Raji (cell line): Measurements from ENCODE around the gene SPTLC3.

Source experiments
- POLR2A ChIP-seq: IDR thresholded peaks from 2 replicates; pipeline ENCODE4 v1.6.1; 2011; ENCODE audit warnings: low read depth, low read length, control low read depth; ENCODE audit not compliant: insufficient read depth

The SPTLC3 gene

DNA sequence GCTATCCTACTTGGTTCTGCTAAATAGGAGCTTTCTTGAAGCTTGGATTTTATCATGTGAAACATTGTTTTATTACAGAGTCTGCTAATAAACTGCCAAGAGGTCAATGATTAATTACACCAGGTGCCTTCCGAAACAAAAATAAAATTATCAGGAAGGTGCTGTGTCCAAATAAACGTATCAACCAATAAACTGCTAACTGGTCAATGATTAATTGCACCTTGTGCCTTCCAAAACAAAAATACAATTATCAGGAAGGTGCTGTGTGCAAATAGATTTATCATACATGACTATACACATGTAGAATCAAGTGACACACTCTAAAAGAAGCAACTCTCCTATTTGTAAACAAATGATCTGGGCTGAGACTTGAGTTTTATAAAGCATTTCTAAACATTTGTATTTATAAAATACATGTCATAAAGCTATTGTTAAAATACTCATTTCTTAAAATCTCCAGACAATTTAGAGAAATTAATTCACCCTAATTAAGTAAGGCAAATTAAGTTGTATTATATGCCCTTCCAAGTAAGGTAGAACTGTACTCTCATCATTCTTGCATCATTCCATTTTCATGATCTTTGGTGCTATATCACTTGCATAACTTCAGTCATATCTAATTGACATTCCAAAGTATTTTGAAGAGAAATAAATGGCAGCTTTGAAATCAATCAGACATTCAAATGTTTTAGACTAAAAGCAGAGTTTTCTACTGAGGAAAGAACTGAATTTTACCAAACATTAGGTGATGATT lies 26.8 kb downstream of the SPTLC3 start:
- TF ChIP-seq POLR2A = no peak

DNA sequence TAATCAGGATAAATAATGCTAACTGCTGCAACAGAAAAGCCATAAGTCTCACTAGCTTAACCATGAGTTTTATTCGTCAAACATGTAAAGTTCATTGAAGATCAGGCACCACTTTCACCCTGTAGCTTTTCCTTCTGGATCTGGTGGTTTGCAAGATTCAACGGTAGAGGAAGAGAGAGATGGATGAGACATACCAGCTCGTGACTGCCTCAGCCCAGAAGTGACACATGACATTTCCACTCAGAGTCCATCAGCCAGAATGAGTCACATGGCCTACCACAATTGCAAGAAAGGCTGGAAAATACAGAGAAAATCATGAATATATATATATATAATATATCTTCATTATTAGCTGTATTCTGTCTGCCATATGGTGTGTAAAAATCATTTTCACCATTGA lies 29.0 kb downstream of the SPTLC3 start:
- no peak for TF ChIP-seq POLR2A

DNA sequence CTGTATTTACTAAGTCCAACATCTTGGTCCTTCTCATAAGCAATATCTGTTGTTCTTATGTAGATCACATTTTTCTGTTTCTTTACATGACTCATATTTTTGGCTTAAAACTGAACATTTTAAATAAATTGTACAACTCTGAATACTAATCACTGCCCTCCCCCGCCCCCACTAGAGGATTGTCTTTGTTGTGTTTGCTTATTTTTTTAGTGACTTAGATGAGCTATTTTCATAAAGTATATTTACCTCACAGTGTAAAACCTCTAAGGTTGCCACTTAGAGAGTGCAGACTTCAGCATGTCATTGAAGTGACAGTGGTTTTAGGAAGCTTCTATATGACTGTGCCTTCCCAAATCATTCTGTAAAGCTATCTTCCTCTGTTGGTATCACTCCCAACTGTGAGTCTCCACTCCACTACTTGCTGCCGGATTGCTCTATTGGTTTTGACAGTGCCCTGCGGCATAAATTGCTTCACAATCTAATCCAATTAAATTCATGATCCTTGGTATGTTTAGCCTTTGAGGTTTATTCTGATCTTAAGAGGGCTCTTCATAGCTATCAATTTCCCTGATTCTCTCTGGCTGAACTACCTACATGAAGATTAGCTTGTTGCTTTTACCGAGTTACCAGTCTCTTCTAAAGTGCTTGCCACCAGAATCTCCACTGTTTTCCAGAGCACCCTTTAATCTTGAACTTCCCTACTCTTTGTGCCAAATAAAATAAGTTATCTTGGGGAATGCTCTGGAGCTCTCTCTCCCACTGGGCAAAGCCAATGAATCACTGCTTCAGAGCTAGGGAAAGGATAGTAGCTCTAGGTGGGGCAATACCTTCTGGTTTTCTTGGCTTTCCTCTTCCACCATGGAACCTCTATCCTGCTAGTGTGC lies 33.0 kb downstream of the SPTLC3 start:
- no peak for TF ChIP-seq POLR2A

DNA sequence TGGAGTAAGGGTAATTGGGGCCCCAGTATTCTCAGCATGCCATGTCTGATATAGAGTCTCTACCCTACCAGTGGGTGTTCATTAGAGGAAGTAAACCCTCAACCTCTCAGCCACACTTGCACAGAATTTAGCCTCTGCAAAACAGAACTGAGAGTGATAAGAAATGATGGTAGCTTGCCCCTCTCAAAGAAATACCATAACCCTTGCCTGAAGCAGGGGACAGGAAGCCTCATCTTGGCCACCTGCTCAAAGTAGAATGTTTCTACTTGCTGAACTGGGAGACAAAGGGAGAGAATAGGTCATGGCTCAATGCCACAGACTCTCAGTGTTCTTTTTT lies 33.7 kb downstream of the SPTLC3 start:
- no peak for TF ChIP-seq POLR2A

DNA sequence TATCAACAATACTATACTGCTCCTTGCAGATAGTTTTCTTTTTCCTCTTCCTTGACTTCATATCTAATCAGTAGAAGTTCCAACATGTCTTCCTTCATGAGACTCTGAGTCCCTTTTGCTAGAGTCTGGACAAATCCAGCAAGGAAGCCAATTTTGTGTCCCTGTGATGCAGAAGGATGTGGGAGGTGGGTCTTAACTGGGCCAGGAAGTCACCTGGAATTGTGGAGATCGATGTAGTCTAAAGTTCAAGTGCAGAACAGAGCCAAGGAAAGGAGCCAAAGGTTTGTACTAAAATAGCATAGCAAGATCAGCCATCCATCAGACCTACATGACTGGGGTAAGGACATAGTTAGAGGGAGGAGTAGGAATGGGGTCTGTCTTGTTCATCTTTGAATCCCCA lies 37.6 kb downstream of the SPTLC3 start:
- TF ChIP-seq POLR2A = no peak

DNA sequence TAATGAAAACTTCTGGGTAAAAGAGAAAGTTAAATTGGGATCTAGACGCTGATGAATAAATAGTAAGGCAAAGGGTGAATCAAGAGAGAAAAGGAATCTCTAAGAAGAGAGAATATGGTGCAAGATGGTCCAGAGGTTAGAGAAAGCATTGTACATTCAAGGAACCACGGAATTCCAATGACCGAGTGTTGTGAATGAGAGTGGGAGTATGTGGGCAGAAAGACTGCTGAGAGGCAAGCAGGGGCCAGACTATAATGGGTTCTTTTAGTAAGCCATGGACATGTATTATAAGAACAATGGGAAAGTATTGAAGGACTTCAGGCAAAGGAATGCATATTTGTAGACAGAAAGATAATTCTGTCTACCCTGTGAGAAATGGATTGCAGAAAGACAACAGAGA lies 45.2 kb downstream of the SPTLC3 start:
- no peak for TF ChIP-seq POLR2A

DNA sequence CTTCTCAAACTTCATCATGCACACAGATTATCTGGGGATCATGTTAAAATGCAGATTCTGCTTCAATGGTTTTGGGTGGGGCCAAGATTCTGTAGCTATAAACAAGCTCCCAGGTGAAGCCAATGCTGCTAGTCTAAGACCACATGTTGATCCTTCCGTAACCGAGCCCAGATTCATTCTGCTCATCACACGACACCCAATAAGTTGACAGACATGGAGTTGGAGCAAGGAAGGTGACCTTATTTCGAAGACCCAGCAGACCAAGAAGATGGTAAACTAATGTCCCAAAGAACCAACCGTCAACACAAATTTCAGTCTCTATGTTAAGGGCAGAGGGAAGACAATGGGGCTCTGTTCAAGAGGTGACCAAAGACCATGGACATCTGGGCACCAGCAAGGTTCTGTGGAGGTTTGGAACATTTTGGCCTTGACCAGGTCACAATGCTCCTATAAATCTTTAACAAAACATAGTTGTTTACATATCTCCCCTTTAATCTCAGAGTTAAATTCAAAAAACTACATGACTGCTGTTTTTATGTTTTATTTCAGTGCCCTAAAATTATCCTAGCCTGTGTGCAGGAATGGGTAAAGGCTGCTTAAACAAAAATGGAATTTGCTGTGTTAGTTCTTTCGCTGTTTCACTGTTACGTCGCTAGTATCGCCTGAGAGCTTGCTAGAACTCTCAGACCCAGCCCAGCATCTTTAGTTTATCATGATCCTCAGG lies 50.1 kb downstream of the SPTLC3 start:
- no peak for TF ChIP-seq POLR2A

DNA sequence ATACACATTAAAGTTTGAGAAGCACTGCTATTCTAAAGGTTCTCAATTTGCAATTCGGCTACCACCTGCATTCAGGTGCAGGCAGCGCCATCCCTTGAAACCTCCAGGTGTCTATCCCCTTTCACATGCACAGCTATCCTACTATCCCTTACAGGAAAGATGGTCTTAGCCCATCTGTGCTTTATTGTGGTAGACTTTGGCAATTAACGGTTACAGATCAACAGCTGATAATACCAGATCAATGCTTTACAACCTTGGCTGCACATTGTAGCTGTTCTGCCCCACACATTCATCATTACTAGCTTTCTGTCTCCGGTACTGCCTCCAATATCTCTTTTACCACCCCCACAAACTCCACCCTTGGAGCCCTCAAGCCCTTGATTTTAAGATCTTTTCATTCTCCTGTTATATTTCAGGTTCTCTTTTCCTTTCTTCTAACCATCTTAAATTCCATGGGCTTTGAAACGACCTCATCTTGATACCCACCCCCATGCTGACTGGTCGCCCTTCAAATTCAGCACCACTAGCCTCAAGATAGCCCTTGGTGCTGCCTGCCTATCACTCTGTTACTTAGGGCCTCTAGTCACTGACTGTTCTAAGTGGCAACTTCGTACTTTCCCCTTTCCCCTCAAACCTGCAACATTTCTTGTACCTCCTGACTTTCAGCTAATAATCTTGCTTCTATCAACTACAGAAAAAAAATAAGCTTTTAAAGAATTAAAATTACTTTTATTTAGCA lies 50.8 kb downstream of the SPTLC3 start:
- no peak for TF ChIP-seq POLR2A

DNA sequence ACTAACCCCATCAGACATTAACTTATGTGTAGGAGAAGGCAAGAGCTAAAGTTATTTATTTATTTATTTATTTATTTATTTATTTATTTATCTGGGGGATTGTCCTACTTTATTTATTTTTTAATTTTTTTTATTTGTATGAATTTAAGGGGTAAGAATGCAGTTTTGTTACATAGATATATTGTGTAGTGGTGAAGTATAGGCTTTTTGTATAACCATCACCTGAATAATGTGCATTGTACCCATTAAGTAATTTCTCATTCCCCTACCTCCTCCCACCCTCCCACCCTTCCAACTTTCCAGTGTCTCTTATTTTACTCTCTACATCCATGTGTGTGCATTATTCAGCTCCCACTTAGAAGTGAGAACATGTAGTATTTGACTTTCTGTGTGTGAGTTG lies 51.6 kb downstream of the SPTLC3 start:
- no peak for TF ChIP-seq POLR2A

DNA sequence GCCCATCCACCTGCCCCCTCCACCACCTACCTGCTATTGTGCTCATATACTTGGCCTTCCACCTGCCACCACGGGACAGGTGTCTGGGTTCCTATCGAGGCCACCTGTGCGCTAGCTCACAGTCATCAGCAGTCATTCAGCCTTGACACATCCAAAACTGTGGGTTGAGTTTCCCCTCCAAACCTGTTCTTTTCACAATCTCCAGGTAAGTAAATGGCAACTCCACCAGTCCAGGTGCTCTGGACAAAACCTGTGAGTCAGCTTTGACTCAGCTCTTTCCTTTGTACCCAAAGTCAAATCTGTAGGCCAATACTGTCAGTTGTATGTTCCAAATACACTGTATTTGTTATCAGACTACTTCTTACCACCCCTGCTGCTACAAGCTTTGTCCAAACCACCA lies 52.6 kb downstream of the SPTLC3 start:
- no peak for TF ChIP-seq POLR2A

DNA sequence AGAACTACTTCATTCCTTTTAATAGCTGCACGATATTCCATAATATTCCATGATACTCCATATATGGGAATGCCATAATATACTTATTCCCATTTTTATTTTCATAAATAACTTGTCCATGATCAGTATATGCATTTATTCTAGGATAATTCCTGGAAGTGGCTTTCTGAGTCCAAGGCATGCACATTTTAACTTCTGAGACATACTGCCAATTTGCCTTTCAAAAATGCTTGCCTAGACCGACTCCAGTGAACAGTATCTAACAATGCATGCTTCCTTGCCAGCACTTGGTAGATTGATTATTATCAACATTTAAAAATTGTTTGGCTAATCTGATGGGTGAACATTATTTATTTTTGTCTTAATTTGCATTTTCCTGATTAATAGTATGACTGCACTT lies 54.0 kb downstream of the SPTLC3 start:
- no peak for TF ChIP-seq POLR2A

DNA sequence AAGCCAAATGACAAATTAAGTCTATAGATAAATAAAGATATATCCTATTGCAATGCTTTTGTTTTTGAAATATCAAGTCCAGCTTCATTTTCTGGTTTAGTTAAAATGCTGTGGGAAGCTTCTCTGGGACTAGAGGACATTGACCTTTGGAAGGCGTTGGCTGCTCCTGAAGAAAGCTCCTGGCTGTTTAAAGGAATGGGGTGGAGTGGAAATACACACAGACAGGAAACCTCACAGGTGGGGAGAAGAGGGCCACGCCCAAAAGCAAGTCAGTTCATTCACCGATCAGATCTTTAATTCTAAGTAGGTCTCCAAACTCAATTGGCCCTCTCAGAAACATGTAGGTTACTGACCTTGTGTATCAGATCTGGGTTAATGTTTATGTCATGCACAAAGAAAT lies 59.6 kb downstream of the SPTLC3 start:
- no peak for TF ChIP-seq POLR2A

DNA sequence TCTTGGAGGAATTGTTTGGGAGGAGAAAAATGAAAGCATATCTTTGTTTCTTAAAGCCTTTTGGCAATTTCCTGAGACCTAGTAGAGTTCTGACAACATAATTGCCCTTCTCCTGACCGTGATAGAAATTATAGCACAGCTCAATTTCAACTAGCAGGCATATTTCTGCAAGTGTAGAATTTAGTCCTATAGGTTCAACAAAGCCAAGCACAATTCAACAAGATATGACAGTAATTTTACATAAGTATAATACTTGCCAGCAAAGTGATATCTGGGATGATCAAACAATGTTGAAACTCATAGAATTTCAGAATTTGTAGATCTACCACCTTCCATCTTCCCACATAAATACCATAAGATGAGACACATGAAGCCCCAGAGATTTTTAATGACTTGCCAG lies 73.1 kb downstream of the SPTLC3 start:
- TF ChIP-seq POLR2A = no peak

DNA sequence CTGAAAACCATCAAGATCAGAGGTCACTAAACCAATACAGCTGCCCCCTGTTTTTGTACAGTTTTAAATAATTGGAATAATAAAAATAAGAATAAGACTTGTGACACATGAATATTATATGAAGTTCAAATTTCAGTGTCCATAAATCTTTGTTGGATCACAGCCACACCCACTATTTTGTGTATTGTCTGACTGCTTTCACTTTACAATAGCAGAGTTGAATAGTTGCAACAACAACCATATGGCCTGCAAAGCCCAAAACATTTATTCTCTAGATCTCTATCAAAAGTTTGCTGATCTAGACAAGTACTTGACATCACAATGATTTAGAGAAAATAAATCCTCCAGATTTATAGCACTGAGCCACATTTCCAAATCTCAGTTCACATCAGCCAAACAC lies 73.6 kb downstream of the SPTLC3 start:
- TF ChIP-seq POLR2A = no peak

DNA sequence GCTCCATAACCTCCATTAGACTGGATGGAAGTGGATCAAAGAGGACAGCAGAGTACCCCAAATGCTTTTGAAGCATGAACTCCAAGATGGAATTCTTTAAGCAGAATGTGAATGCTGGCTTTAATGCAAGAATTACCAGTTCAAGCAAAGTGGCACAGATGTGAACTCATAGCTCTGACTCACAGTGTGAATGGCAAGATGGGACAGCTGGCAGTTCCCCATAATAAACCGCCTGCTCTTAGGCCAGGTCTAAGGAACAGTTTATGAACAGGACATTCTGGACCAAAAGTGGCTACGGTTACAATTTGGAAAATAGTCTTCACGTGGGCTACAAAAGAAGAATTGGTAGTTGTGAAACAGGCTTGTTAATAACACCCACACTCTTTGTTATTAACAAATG lies 76.5 kb downstream of the SPTLC3 start:
- no peak for TF ChIP-seq POLR2A
